HG03066 (cell line): ENCODE results near the gene UBE2G2.

Experiments
- ATAC-seq: cut with Tn5 transposase; IDR thresholded peaks from one replicate; pipeline ENCODE4 v1.9.1; 2021; ENCODE audit warnings: low read depth; ENCODE audit not compliant: unreplicated experiment

Gene UBE2G2

DNA sequence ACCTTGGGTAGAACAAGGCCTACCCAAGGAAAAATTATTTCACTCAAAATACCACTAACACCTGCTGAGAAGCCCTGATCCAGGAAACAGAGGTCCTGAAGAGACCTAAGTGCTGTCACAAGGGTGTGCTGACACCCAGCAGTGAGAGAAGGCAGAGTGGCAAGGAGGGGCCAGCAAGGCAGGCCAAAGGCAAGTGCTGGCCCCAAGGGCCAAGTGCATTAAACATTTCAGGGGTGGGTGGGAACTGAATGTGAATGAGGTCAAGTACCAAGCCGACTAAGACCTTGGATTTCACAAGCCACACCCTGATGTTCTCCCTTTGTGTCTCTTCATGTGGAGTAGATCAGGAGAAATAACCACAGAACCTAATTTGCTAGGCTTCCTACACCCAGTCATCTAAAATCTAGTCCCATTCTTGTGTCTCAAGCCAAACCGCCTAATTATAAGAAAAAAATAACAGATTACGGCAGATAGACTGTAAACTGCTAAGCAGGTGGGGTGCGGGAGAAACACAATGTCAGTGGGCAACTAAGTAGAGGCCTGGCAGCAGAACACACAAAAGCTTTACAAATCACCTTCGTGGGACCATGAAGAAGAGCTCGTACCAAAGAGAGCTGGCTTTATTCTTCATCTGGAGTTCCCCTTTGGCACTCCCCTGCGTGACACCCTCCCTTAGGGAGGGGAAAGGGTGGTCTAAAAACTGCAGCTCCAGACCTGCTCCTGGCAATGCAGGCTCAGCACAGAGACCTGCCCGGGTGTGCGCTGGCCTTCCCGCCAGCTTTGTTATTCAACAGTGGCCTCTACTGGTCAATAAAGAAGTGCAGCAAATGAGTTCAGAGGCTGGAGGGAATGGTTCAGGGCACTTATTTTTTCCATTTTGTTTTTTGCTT, 8.7 kb downstream of the UBE2G2 start:
- ATAC-seq: no peak

DNA sequence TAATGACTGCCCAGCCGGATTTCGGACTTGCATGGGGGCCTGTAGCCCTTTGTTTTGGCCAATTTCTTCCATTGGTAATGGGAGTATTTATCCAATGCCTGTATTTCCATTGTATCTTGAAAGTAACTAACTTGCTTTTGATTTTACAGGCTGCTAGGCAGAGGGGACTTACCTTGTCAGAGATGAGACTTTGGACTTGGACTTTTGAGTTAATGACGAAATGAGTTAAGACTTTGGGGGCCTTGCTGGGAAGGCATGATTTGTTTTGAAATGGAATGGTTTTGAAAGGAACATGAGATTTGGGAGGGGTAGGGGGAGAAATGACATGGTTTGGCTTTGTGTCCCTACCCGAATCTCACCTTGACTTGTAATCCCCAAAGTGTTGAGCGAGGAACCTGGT, 9.6 kb downstream of the UBE2G2 start:
- no peak for ATAC-seq

DNA sequence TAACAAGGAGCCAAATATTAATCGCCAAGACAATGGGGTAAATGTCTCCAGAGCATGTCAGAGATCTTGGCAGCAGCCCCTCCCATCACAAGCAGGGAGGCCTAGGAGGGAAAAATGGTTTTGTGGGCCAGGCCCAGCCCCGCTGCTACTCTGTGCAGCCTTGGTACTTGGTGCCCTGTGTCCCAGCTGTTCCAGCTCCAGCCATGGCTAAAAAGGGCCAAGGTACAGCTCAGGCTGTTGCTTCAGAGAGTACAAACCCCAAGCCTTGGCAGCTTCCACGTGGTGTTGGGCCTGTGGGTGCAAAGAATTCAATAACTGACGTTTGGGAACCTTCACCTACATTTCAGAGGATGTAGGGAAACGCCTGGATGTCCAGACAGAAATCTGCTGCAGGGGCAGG, 10.4 kb downstream of the UBE2G2 start:
- ATAC-seq: no peak

DNA sequence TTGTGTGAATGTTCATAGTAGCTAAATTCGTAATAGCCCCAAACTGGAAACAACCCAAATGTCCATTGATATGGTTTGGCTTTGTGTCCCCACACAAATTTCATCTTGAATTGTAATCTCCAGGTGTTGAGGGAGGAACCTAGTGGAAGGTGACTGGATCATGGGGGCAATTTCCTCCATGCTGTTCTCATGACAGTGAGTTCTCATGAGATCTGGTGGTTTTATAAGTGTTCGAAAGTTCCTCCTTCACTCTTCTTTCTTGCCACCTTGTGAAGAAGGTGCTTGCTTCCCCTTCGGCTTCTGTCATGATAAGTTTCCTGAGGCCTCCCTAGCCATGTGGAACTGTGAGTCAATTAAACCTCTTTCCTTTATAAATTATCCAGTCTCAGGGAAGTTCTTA, 11.3 kb downstream of the UBE2G2 start:
- no peak for ATAC-seq

DNA sequence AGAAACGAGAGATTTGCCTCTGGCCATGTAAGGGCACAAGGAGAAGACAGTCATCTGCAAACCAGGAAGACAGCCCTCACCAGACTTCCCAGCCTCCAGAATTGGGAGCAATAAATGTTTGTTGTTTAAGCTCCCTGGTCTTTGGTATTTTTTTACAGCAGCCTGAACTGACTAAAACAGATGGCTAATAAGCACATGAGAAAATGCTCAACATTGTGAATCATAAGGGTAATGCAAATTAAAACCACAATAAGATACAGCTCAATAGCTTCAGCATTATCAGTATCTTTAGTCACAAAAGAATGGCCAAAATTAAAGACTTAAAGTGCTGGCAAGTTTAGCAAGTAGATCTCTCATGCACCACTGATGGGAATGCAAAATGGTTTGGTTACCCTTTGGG, 11.7 kb downstream of the UBE2G2 start:
- ATAC-seq: no peak

DNA sequence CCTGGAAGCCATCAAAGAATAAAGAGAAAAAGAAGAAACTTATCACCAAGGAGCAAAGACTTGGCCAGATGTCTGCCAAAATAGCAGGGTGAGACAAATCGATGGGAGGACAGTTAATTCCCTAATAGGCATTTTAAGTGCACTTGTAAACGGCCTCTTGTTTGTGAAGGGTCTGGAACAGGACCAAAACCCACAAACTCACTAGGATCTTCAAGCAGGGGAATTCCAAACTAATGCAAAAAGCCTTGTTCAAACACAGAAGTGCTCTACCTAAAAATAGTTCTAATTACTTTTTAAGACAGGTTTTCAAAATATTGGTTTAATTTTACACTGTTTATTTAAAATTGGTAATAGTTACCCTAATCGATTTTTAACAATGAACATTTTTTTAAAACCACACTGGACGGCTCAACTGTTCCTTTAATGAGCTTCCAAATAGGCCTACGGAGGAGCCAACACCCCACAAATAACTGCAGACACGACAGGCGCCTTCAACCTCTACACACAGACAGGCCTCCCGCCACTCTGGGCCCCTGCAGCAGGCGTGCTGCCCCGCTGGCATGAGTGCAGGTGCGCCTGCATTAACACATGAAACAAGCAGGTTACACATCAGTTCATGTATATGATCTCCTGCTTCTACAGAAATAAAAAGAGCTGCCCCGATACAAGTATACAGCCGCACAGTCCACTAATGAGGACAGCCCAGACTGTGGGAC, 15.8 kb downstream of the UBE2G2 start:
- no peak for ATAC-seq

DNA sequence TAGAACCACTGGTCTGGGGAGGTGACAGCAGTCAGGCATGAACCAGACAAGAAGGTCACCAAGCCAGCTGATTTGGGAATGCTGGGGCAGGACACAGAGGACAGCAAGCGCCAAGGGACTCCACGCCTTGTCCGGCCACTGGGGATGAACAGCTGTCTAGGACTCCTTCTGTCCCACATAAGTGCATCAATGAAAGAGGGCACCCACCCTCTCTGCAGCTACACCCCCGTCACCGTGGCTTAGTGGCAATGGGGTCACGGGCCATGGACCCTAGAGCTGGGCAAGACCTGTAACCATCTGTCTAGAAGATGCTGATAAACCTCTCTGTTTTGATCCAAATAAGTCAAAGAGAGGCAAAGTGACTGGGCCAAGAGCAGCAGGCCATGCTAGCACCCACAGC, 16.8 kb downstream of the UBE2G2 start:
- ATAC-seq: no peak

DNA sequence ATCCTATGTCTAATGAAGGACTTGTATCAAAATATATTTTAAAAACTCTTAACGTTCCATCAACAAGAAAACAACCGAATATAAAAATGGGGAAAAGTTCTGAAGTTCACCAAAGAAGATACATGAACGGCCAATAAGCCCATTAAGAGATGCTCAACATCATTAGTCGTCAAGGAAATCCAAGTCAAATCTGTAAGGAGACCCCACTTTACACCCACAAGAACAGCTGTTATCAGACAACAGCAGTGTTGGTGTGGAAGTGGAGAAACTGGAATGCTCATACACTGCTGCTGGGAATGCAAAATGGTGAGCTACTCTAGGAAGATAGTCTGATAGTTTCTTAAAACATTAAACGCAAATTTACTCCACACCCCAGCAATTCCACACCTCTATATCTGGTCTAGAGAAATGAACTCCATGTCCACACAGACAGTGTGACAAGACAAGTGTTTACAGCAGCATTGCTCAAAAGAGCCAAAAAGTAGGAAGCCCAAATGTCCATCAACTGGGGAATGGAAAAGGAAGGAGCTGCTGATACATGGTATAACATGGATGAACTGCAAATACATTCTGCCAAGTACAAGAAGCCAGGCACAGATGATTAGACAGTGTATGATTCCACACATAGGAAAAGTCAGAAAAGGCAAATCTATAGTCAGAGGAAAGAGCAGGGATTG, 18.5 kb downstream of the UBE2G2 start:
- ATAC-seq: no peak

DNA sequence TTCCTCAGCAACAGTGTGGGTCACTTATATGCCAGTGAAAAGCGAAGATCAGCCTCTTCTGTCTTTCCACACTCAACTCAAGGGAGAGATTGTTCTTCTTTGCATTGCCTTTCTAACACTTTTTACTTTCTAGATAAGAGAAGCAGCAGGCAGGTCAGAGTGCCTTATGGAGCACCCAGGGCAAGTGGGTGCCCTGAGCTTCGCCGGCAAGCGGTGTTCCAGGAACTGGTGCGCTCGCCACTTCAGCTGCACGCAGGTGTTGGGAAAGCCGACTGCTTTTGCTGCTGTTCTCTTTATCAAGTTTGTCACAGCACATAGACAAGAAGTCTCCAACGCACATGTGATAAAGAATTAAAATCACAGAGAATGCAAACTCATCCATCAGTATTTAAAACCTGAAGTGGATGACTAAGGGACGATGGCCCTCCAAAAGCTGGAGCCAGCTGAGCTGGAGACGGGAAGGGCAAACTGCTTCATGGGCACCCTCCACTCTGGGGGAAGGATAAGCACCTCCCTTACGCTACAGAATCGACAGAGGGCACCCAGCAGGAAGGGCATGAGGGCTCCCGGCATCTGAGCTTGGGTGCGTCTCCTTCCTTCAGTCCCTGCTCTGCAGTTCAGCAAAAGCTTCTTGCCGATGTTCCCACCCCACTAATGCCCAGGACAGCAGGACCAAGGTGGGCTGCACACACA, 20.7 kb downstream of the UBE2G2 start:
- no peak for ATAC-seq

DNA sequence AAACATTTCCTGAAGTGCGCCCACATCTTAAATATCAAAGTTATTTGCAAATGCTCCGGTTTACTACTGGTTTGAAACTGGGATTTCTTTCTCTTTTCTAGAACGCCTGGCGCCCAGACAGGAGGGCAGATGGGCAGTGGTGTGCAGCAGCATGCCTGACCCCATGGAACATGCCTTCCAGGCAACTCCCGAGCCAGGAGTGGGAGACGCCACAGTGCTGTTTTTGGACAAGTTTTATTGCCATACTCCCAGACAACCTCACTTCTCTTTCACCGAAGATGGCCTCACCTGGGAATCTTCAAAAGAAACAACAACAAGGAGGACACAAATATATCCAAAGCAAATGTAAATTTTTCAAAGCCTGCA, 21.5 kb downstream of the UBE2G2 start:
- ATAC-seq: no peak

DNA sequence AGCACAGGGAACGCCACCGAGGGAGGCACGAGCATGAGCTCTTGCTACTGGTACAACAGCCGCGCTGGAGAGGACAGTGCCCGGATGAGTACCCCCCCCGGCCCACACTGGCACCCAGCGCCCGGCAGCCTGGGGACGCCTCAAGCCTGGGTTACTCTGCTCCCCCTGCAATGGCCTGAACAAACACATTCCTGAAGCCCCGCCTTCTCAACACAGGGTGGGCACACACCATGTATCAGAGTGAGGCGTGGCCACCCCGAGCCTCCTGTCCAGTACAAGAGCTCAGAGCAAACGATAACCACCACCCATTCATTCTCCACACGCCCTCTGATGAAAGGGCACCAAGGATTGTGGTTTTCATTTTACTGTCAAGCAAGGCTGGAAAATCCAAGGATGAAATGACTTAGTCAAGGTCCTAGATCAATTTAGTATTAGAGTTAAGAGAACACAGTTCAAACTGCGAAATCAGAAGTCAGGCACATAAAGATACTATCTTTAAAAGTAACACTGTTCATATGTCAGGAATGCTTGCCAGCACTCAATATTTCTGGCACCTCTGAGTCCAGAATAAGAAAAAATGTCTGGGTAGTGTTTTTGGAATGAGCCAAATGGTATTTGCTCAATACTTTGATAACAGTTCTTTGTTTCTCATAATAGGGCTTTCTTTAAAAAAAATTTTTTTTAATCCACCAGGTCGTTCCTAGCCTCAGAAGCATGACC, 22.0 kb downstream of the UBE2G2 start:
- no peak for ATAC-seq

DNA sequence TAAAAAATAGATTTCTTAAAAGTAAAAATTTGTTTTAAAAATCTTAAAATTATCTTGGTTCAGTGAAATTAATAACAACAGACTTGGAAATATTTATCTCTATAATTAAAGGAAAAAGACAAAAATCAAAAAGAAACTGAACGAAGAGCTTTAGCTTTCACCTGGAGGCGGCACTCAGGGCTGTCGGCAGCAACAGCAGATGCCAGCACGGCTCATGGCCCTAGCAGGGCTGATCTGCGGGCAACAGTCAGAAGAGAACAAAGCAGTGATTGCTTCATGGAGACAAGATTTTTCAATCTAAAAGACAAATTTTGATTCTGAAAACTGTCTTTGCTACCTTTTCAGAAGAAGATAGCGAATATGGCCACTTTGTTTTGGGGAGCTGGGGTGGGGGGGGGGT, 22.6 kb downstream of the UBE2G2 start:
- ATAC-seq: no peak

DNA sequence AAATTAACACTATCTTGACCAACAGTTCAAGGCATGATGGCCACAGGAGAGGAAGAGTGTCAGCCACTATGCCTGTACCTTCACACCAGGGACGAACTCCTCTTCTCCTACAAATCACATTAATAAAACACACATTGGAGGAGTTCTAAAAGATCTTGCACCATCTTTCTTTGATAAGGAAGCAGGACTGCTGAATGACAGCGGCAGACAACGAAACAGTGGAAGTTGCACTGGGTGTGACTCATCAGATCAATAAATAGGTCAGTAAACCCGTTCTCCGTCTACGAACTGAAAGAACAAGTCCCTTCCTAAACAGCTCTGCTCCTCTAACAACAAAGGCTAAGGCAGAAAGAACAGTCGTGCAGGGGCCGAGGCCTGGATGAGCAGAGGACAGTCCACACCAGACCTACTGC, 23.1 kb downstream of the UBE2G2 start:
- no peak for ATAC-seq

DNA sequence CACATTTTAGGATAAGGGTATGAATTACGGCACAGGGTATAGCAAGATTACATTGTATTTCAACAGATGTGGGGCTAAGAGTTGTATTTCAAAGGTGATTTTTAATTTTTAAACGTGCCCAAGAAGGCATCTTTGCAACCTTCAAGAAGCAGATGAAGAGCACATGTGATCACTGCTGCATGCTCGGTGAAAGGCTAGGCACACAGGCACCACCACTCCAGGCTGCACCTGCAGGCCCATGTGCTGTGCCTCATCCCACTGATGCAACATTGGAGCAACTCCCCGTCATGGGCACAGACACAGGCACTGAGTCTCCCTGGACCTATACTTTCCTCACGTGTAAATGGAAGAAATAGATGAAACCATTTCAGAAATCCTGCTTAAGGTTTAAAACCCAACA, 23.5 kb downstream of the UBE2G2 start:
- no peak for ATAC-seq

DNA sequence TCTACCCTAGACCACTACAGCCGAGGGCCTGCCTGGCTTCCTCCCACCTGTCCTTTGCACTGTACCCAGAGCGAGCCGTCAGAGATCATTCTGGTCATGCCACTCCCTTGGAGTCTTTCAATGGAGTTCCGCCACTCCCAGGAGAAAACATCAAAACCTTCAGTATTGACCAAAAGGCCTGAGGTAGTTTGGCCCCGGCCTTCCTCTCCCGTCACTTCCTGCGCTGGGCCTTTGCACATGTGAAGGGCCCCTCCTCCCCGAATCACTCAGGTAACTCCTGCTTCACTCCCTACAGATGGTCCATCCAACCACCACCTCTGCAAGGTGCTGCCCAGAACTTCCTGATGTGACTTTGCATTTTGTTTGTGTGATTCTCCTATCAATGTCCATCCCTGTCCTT, 26.6 kb downstream of the UBE2G2 start:
- no peak for ATAC-seq

DNA sequence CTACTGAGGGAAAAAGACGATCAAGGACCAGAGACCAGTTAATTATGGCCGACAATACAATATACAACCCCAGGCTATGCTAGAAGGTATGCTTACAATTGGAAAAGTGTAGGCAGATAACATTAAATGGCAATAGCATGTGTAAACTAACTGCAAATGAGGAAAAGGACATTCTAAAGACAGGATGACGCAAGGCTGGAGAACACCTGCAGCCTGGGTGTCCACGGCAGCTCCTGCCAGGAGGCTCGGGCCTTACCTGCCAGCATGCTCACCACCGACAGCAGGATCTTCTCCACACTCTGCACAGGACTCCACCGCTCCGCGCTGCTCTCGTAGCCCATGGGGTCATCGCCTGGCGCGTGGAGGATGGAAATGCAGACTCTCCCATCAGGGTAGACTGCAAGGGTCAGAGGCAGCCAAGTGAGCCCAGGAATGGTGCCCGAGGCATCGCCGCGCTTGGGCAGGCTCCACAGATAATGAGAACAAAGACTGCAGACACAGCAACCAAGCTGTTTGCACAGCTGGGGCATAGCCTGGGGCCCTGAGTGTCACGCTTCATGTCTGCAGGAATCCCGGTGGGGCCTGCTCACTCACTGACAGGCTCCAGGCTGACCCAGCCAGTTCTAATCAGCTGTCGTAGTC, 28.2 kb downstream of the UBE2G2 start:
- ATAC-seq: no peak

DNA sequence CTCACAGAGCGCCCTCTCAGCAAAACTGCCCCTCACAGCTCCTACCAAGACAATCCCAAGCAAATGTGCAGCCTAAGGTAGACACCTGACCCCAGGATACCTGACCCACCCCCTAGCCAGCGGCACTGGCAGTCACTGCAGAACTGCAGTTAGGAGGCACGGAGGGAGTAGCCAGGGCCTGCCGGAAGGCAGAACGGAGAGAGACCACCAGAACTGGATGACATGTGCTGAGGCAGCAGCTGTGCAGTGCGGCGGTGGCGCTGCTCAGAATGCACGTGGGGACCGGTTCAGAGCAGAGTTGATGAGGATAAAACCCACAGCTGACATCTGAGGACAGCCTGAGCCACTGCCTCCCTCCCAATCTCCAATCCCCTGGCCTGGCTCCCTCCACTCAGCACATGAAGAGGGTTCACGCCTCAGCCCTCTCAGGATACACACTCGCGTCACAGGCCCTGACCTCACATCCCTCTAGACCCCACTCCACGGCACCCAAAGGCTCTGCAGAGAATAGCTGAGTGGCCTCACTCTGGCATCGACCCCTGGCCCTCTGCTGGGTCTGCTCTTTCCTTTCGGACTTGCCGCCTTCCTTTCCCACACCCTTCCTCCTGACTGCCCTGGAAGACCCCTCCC, 29.6 kb downstream of the UBE2G2 start:
- no peak for ATAC-seq

DNA sequence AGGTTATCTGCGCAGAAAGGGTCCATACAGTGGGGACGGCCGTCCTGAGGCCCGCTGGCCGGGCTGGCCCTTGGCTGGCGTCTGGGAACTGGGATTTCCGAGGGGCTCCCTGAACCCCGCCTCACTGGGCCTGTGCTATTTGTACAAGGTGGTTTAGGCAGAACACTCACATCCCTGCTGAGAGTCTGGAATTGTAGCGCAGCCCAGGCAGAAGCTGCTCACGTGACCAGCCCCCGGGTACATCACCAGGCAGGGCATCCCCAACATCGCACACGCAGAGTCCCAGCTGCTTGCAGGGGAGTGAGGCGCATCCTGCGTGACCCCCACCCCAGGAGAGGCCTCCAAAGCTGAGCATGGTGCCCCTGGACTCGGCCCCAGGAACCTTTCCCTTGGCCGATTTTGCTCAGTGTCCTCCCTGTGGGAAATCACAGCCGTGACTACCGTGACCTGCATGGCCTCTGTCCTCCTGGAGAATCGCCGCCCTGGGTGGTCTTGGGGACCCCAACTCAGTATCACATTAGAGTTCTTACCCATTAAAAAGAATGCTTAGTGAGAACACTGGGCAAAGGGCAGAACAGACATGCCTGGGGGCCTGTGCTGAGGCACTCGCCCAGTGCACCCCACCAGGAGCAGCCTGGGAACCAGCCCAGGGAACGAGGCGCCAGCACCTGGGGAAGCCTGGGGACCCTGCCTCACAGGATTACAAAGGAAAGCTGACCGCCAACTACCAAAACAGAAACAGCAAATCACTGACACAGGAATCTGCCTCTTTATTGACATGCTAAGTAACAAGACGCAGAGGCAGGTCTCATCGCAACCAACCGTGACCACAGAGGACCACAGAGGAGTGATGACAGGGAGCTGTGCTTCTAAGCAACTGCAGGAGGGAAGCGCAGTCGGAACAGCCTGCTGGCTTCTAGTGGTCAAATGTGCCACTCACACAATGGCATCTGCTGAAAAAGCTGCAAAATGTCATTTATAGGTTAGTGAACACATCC, 33.5 kb downstream of the UBE2G2 start:
- no peak for ATAC-seq
